NCI-H146 (cell line): ENCODE data around the gene ATN1.

Source experiments
- DNase-seq: peaks from one replicate; lab custom pipeline; 2025; lab: John Stamatoyannopoulos, UW

Gene ATN1

GRCh38 chr12:6925540-6926279 lies 2.0 kb upstream of the ATN1 start:
- no peak for DNase-seq

GRCh38 chr12:6928022-6928702 lies 403 bp downstream of the ATN1 start:
- peak; percentile 54 for DNase-seq

GRCh38 chr12:6928703-6929407 lies 1.1 kb downstream of the ATN1 start:
- DNase-seq = peak; percentile 54

GRCh38 chr12:6929466-6930452 lies 2.0 kb downstream of the ATN1 start:
- no peak for DNase-seq

- no peak for DNase-seq
These were observed 5.0 kb downstream of the ATN1 start for GRCh38 chr12:6932766-6933165.

GRCh38 chr12:6934110-6934509 lies 6.4 kb downstream of the ATN1 start:
- no peak for DNase-seq

- DNase-seq = no peak
These were observed 7.8 kb downstream of the ATN1 start for GRCh38 chr12:6935371-6936193.

GRCh38 chr12:6936194-6936635 lies 8.5 kb downstream of the ATN1 start:
- DNase-seq = no peak

- DNase-seq = peak; percentile 86
These were observed 9.1 kb downstream of the ATN1 start for GRCh38 chr12:6936636-6937480.

- DNase-seq = peak; percentile 99
These were observed 10.0 kb downstream of the ATN1 start for GRCh38 chr12:6937481-6938352.

GRCh38 chr12:6938353-6939190 lies 10.8 kb downstream of the ATN1 start:
- DNase-seq = no peak

GRCh38 chr12:6939191-6939540 lies 11.4 kb downstream of the ATN1 start:
- DNase-seq = no peak

- no peak for DNase-seq
These were observed 13.5 kb downstream of the ATN1 start for GRCh38 chr12:6941267-6941666.

- no peak for DNase-seq
These were observed 14.0 kb downstream of the ATN1 start for GRCh38 chr12:6941782-6942181.

- DNase-seq = no peak
These were observed 14.5 kb downstream of the ATN1 start for GRCh38 chr12:6942331-6942665.

GRCh38 chr12:6943389-6943721 lies 15.6 kb downstream of the ATN1 start:
- DNase-seq = peak; percentile 98

- DNase-seq = peak; percentile 99
These were observed 16.1 kb downstream of the ATN1 start, which contains the start of the genes C12orf57 and RNU7-1 for GRCh38 chr12:6943722-6944380. Gene C12orf57, plus strand, starts transcription at chr12:6944022. Its CDS starts 100 bp downstream, at chr12:6944122. Gene RNU7-1, plus strand, starts transcription at chr12:6943816.
